Adrenal gland (tissue), 12 donors: Measurements from ENCODE around the gene HPN. TPM values are rescaled to one million over a fixed set of nuclear protein-coding genes. Genes with fewer than 3 reads are reported as not detected.

Source experiments
- DNase-seq, 7 donors: peaks; one replicate each; pipeline ENCODE4 v3.0.0-alpha.2; 2019 to 2020
- H3K27ac ChIP-seq, 5 donors: fragments of 200-600 bp; sonication (generic) in 4 of 5; 1 replicate in 3 of 5; 2 replicates in 2 of 5; pipeline versions ENCODE4 v1.5.1 to v1.8.0; 2016 to 2020; ENCODE audit warnings: mild to moderate bottlenecking in 1 of 5
- H3K27me3 ChIP-seq: fragments of 200-600 bp; 2 replicates; pipeline ENCODE4 v1.8.0; 2021
- H3K36me3 ChIP-seq, 2 donors: fragments of 200-600 bp; replicated peaks in 1 of 2; 1 replicate in 1 of 2; 2 replicates in 1 of 2; pipeline versions ENCODE4 v1.5.1 to v1.8.0; 2018 to 2022
- H3K4me1 ChIP-seq, 2 donors: fragments of 200-600 bp; replicated peaks in 1 of 2; 1 replicate in 1 of 2; 2 replicates in 1 of 2; pipeline versions ENCODE4 v1.5.1 to v1.8.0; 2018 to 2021
- H3K4me3 ChIP-seq, 4 donors: fragments of 200-600 bp; sonication (generic) in 3 of 4; one replicate each; pipeline ENCODE4 v1.5.1; 2016 to 2018
- H3K9me3 ChIP-seq, 3 donors: fragments of 200-600 bp; sonication (generic) in 1 of 3; replicated peaks in 1 of 3; 1 replicate in 2 of 3; 2 replicates in 1 of 3; pipeline versions ENCODE4 v1.5.1 to v1.8.0; 2016 to 2021
- CTCF ChIP-seq, 6 experiments: fragments of 450-650 bp in 4 of 6; fragments of 200-600 bp in 2 of 6; sonication (generic) in 1 of 6; IDR thresholded peaks; 1 replicate in 5 of 6; 2 replicates in 1 of 6; pipeline versions ENCODE4 v1.5.1 to v1.8.0; 2016 to 2021; ENCODE audit warnings: antibody characterized with exemption in 6 of 6, mild to moderate bottlenecking in 2 of 6, moderate library complexity in 1 of 6
- POLR2A ChIP-seq, 2 donors: fragments of 450-650 bp; IDR thresholded peaks; one replicate each; pipeline ENCODE4 v1.6.1; 2017; ENCODE audit warnings: antibody characterized with exemption in 2 of 2, mild to moderate bottlenecking in 2 of 2, moderate library complexity in 1 of 2
- whole genome bisulfite sequencing, 4 donors: extraction: QIAGEN DNeasy Blood & Tissue Kit in 2 of 4; methylation state at CpG; one replicate each; pipeline versions ENCODE4 v1.1.5 to v1.1.7; 2013 to 2017; 5-methylcytosine and 5-hydroxymethylcytosine counted together
- intact Hi-C, 2 donors: fragments of 100-400 bp; cut with DNase I; formaldehyde crosslinking; loops; one replicate each; pipeline versions ENCODE4 v1.14.1 to v1.15.0; 2022 to 2023
- polyA plus RNA-seq, 3 donors: library from polyadenylated mRNA; stranded (reverse); fragments of 200-250 nt in 2 of 3; fragments of 350-450 nt in 1 of 3; fragmentation: Illumina TruSeq in 1 of 3; extraction: RNeasy Lipid Tissue Mini Kit (QIAGEN cat#74804) in 1 of 3; gene quantifications; one replicate each; pipeline ENCODE4 v1.2.3, GENCODE V29; 2013 to 2014
- total RNA-seq, 9 donors: library from RNA; depleted of rRNA in 4 of 9; stranded (reverse); fragments of >200 nt in 4 of 9; fragments of 120-200 nt in 1 of 9; fragmentation: NEBNext Ultra II Directional in 1 of 9; extraction: Animal tissue kit (Norgen Biotek cat#: 25700) in 1 of 9; gene quantifications; one replicate each; pipeline versions ENCODE4 v1.1.0 to v1.2.4, GENCODE V29; 2013 to 2023
- donor health status: healthy with polysubstance abuse.
- donor health status: Bipolar disorder and iron deficiency.
- donor health status: DM: yes; HTN: yes; CAD: no.
- donor health status: DM: no; HTN: no; CAD: no.
- donor health status: DM: no; HTN: no; CAD: no.
- donor health status: DM: yes; HTN: yes; CAD: no.

HPN gene
- total and polyA plus RNA-seq, 12 donors = 0.20 to 2.6 (median 0.88) TPM; not detected in 2

GRCh38 chr19:35073941-35074340, 32.4 kb downstream of the HPN start:
- WGBS, 4 donors = 73 to 100% (median 84%) methylated on average over 1 to 8 of the region's 8 CpGs
- peaks cover 3% of the 10 kb centered on the region for H3K27me3 ChIP-seq
- H3K4me3 ChIP-seq = no peak overlapping the region
- H3K27ac ChIP-seq = no peak overlapping the region
- H3K36me3 ChIP-seq = no peaks in the 10 kb centered on the region
- DNase-seq = no peak
- H3K4me1 ChIP-seq = no peaks in the 10 kb centered on the region
- intact Hi-C loops = no loop called here
- H3K9me3 ChIP-seq = no peaks in the 10 kb centered on the region
- TF ChIP-seq CTCF (IDR thresholded peaks at IDR 0.05) = no peak
- no peak for TF ChIP-seq POLR2A (IDR thresholded peaks at IDR 0.05)

GRCh38 chr19:35074426-35075201, 33.1 kb downstream of the HPN start:
- no peaks in the 10 kb centered on the region for H3K9me3 ChIP-seq
- no peak for DNase-seq
- WGBS, 4 donors = 83 to 90% (median 87%) methylated on average over 12 to 21 of the region's 21 CpGs
- no peak for TF ChIP-seq CTCF (IDR thresholded peaks at IDR 0.05)
- TF ChIP-seq POLR2A (IDR thresholded peaks at IDR 0.05) = no peak
- no peak overlapping the region for H3K4me3 ChIP-seq
- no peaks in the 10 kb centered on the region for H3K4me1 ChIP-seq
- H3K27ac ChIP-seq = no peak overlapping the region
- H3K36me3 ChIP-seq = no peaks in the 10 kb centered on the region
- H3K27me3 ChIP-seq = peaks cover 3% of the 10 kb centered on the region
- intact Hi-C loops = no loop called here

- no peaks in the 10 kb centered on the region for H3K4me1 ChIP-seq
- no peak overlapping the region for H3K4me3 ChIP-seq
- H3K9me3 ChIP-seq = no peaks in the 10 kb centered on the region
- intact Hi-C loops = no loop called here
- no peak overlapping the region for H3K27ac ChIP-seq
- H3K27me3 ChIP-seq = peaks cover 3% of the 10 kb centered on the region
- H3K36me3 ChIP-seq = no peaks in the 10 kb centered on the region
- DNase-seq = no peak
- TF ChIP-seq CTCF (IDR thresholded peaks at IDR 0.05) (no peak), POLR2A (IDR thresholded peaks at IDR 0.05) (no peak)
- WGBS, 4 donors = 83 to 89% (median 87%) methylated on average over 15 to 21 of the region's 21 CpGs
These were observed 33.9 kb downstream of the HPN start for GRCh38 chr19:35075202-35076025.

GRCh38 chr19:35076026-35076370, 34.5 kb downstream of the HPN start:
- no peak overlapping the region for H3K4me3 ChIP-seq
- TF ChIP-seq CTCF (IDR thresholded peaks at IDR 0.05) (no peak), POLR2A (IDR thresholded peaks at IDR 0.05) (no peak)
- no peak for DNase-seq
- H3K4me1 ChIP-seq = no peaks in the 10 kb centered on the region
- peaks cover 3% of the 10 kb centered on the region for H3K27me3 ChIP-seq
- intact Hi-C loops = no loop called here
- H3K27ac ChIP-seq = no peak overlapping the region
- 80 to 100% (median 90%) methylated on average over 2 to 6 of the region's 6 CpGs for WGBS, 4 donors
- no peaks in the 10 kb centered on the region for H3K9me3 ChIP-seq
- H3K36me3 ChIP-seq = no peaks in the 10 kb centered on the region
